SK-N-MC (cell line): ENCODE data around the gene ZNF460.

Source experiments
- EZH2 ChIP-seq: fragments of 200-600 bp; sonication (generic); IDR thresholded peaks from one replicate; pipeline ENCODE4 v1.6.1; 2017; ENCODE audit warnings: antibody characterized with exemption
- FOXP2 ChIP-seq: optimal IDR thresholded peaks from 2 replicates; pipeline ENCODE3; 2011; ENCODE audit warnings: mild to moderate bottlenecking, moderate library complexity; ENCODE audit not compliant: insufficient read depth; ENCODE audit errors: extremely low read length, control extremely low read depth
- POLR2AphosphoS5 ChIP-seq: IDR thresholded peaks from 2 replicates; pipeline ENCODE4 v1.6.1; 2012; ENCODE audit warnings: mild to moderate bottlenecking, low read depth, low read length, borderline replicate concordance

- TF ChIP-seq EZH2 (no peak), POLR2AphosphoS5 (no peak), FOXP2 (no peak)
Observed at GRCh38 chr19:57310792-57311191, 30.5 kb downstream of the ZNF460 start.
